HepG2 (cell line): ENCODE results near the gene CYTH2.

Experiments
- CBX5 ChIP-seq: sonication (generic); formaldehyde crosslinking; IDR thresholded peaks from 2 replicates; pipeline ENCODE4 v1.4.0; 2020; ENCODE audit warnings: missing genetic modification reagents, borderline replicate concordance
- E2F1 ChIP-seq: sonication (generic); formaldehyde crosslinking; IDR thresholded peaks from 2 replicates; pipeline ENCODE4 v1.5.0; 2020; ENCODE audit warnings: missing genetic modification reagents
- ETV5 ChIP-seq: IDR thresholded peaks from 2 replicates; pipeline ENCODE4 v1.6.1; 2018; ENCODE audit warnings: missing biosample characterization, missing genetic modification reagents, inconsistent platforms, borderline replicate concordance
- EZH2 ChIP-seq: conservative IDR thresholded peaks from 2 replicates; pipeline ENCODE4 v1.6.1; 2012; ENCODE audit warnings: mild to moderate bottlenecking, low read depth, low read length, moderate library complexity
- FOXK2 ChIP-seq: fragments of 450-650 bp; IDR thresholded peaks from 2 replicates; pipeline ENCODE4 v1.6.1; 2016
- JUN ChIP-seq: sonication (generic); formaldehyde crosslinking; IDR thresholded peaks from 2 replicates; pipeline ENCODE4 v1.4.0; 2020; ENCODE audit warnings: mild to moderate bottlenecking, missing genetic modification reagents
- NFIC ChIP-seq: IDR thresholded peaks from 2 replicates; pipeline ENCODE4 v1.6.1; 2012; ENCODE audit warnings: mild to moderate bottlenecking, low read length, inconsistent platforms
- PHF20 ChIP-seq: sonication (generic); formaldehyde crosslinking; IDR thresholded peaks from 2 replicates; pipeline ENCODE4 v1.5.0; 2020; ENCODE audit warnings: mild to moderate bottlenecking, missing genetic modification reagents
- POLR2A ChIP-seq, 2 experiments: IDR thresholded peaks; 2 replicates each; pipeline ENCODE4 v1.6.1; 2011; ENCODE audit warnings: low read depth in 2 of 2, low read length in 2 of 2, mild to moderate bottlenecking in 1 of 2, moderate library complexity in 1 of 2; ENCODE audit not compliant: insufficient read depth in 1 of 2
- POLR2AphosphoS5 ChIP-seq: IDR thresholded peaks from 2 replicates; pipeline ENCODE4 v1.6.1; 2012; ENCODE audit warnings: low read depth, low read length
- RBAK ChIP-seq: sonication (generic); formaldehyde crosslinking; IDR thresholded peaks from 2 replicates; pipeline ENCODE4 v1.5.1; 2020; ENCODE audit warnings: mild to moderate bottlenecking, missing genetic modification reagents
- TMF1 ChIP-seq: sonication (generic); formaldehyde crosslinking; IDR thresholded peaks from 2 replicates; pipeline ENCODE4 v1.8.1; 2022; ENCODE audit warnings: low read depth, missing genetic modification reagents
- TF ChIP-seq, protein P1 (sequence below): sonication (generic); formaldehyde crosslinking; IDR thresholded peaks from 2 replicates; pipeline ENCODE4 v1.5.0; 2020; ENCODE audit warnings: mild to moderate bottlenecking, missing genetic modification reagents, moderate library complexity
- TF ChIP-seq, protein P2 (sequence below), 2 experiments: fragments of 450-650 bp in 1 of 2; sonication (generic) in 1 of 2; formaldehyde crosslinking in 1 of 2; IDR thresholded peaks; 2 replicates each; pipeline versions ENCODE4 v1.6.1 to v1.8.0; 2016 to 2022; ENCODE audit warnings: antibody characterized with exemption in 1 of 2, mild to moderate bottlenecking in 1 of 2, missing genetic modification reagents in 1 of 2

DNA sequence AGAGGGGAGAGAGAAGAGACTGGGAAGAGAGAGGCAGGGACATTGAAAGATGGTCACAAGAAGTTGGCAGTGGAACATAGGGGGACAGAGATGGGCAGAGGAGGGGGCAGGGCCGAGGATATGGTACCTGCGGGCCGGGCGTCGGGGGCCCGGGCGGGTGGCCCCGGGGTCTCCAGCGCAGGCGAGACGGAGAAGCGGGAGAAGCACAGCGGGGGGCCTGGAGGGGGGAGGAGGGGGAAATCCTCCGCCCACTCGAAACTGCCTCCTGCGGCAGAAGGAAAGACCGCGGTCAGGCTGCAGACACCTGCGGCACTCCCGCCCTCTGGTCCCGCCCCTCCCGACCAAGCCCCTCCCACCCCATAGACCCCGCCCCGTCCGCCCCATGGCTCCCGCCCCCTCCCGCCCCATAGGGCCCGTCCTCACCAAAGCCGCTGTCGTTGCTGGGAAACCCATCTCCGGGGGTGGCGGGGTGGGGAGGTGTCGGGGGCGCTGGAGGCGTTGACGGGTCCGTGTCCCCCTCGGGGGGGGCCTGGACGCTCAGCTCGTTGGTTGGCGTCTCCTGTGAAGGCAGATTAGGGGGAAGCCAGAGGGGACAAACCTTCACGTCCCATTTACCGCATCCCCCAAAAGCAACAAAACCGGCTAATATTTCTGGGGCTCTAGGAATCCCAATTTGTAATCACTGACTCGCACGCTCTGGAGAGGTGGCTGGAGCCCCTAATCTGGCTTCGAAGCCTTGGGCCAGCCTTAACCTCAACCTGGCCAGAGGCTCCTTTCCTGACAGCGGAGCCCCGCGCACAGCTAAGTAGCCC is 22.0 kb downstream of the CYTH2 start:
- TF ChIP-seq ETV5 (CRISPR knock-in tag) (no peak), PHF20 (CRISPR knock-in tag) (no peak), EZH2 (no peak), E2F1 (CRISPR knock-in tag) (no peak), CBX5 (CRISPR knock-in tag) (no peak), RBAK (CRISPR knock-in tag) (no peak), FOXK2 (no peak), POLR2AphosphoS5 (no peak), POLR2A (IDR thresholded peaks at IDR 0.05; ENCODE audit: insufficient read depth in 1 of 2, low read depth in 2 of 2, low read length in 2 of 2) (no peak), TMF1 (CRISPR knock-in tag) (no peak), JUN (no peak), NFIC (no peak)
- TF ChIP-seq, protein P1, sequence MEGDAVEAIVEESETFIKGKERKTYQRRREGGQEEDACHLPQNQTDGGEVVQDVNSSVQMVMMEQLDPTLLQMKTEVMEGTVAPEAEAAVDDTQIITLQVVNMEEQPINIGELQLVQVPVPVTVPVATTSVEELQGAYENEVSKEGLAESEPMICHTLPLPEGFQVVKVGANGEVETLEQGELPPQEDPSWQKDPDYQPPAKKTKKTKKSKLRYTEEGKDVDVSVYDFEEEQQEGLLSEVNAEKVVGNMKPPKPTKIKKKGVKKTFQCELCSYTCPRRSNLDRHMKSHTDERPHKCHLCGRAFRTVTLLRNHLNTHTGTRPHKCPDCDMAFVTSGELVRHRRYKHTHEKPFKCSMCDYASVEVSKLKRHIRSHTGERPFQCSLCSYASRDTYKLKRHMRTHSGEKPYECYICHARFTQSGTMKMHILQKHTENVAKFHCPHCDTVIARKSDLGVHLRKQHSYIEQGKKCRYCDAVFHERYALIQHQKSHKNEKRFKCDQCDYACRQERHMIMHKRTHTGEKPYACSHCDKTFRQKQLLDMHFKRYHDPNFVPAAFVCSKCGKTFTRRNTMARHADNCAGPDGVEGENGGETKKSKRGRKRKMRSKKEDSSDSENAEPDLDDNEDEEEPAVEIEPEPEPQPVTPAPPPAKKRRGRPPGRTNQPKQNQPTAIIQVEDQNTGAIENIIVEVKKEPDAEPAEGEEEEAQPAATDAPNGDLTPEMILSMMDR (CRISPR knock-in tag): no peak
- TF ChIP-seq, protein P2, sequence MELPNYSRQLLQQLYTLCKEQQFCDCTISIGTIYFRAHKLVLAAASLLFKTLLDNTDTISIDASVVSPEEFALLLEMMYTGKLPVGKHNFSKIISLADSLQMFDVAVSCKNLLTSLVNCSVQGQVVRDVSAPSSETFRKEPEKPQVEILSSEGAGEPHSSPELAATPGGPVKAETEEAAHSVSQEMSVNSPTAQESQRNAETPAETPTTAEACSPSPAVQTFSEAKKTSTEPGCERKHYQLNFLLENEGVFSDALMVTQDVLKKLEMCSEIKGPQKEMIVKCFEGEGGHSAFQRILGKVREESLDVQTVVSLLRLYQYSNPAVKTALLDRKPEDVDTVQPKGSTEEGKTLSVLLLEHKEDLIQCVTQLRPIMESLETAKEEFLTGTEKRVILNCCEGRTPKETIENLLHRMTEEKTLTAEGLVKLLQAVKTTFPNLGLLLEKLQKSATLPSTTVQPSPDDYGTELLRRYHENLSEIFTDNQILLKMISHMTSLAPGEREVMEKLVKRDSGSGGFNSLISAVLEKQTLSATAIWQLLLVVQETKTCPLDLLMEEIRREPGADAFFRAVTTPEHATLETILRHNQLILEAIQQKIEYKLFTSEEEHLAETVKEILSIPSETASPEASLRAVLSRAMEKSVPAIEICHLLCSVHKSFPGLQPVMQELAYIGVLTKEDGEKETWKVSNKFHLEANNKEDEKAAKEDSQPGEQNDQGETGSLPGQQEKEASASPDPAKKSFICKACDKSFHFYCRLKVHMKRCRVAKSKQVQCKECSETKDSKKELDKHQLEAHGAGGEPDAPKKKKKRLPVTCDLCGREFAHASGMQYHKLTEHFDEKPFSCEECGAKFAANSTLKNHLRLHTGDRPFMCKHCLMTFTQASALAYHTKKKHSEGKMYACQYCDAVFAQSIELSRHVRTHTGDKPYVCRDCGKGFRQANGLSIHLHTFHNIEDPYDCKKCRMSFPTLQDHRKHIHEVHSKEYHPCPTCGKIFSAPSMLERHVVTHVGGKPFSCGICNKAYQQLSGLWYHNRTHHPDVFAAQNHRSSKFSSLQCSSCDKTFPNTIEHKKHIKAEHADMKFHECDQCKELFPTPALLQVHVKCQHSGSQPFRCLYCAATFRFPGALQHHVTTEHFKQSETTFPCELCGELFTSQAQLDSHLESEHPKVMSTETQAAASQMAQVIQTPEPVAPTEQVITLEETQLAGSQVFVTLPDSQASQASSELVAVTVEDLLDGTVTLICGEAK (IDR thresholded peaks at IDR 0.05): no peak
- TF ChIP-seq, protein P2 (CRISPR knock-in tag; IDR thresholded peaks at IDR 0.05): no peak
